HTR-8/SVneo (cell line): ENCODE measurements around the gene RNF208.

Source experiments
- DNase-seq: peaks from one replicate; pipeline ENCODE4 v3.0.0; 2011; ENCODE audit warnings: low spot score, mixed read lengths; ENCODE audit not compliant: insufficient read length
- FAIRE-seq: peaks from 2 replicates; lab custom pipeline; 2011; peaks lifted over from hg19 to GRCh38; lab: Jason Lieb, UNC

The RNF208 gene

DNA sequence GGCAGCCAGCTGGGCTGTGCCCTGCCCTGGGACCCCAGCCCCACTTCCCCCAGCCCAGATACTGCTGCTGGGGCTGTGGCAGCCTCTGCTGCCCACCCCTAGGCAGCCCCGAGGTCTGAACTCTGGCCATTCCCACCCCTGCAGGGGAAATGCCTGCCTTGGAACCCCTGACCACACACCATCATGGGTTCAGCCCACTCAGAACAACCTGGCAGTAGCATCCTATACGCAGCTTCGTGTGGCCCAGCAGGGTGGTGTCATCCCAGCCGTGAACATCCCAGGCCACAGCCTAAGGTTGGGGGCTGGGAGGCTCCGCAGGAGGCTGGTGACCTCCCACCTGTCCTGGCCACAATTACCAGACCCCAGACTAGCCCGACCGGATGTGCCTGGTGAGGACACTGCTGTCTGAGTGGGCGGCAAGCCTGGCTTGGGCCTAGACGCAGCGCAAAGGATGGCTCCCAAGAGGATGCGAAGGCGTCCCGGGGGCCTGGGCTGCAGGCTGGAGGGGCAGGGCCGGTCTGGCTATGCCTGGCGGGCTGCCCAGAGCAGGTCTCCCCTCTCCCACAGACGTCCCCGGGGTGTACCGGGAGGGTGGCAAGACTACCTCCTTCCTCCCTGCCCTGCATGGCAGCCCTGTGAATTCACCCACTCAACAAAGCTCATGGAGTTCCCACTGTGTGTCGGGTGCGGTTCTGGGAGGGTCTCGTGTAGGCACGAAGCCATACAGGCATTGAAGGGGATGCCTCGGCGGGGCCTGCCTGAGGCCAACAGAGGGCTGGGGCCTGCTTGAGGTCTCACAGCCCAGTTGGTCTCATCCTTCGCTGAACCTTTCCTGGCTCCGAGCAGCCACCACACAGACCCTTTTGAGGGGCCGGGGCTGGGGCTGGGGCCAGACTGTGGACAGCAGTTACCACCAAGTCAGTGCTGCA, 7.2 kb upstream of the RNF208 start:
- no peak for FAIRE-seq
- no peak for DNase-seq

DNA sequence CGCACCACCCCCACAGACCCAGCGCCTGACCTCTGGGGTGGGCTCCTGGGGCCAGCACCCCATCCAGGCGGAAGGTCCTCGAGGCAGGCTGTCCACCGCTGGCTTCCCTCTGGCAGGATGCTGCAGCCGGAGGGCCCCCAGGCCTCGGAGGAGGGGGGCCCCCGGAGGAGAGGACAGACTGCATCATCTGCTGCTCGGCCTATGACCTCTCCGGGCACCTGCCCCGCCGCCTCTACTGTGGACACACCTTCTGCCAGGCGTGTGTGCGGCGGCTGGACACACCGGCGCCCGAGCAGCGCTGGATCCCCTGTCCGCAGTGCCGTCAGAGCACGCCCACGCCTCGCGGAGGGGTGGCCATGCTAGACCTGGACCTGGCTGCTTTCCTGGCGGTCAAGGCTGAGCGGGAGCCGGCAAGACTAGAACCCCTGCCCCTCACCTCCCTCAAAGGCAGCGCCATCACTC, 6.5 kb upstream of the RNF208 start:
- FAIRE-seq, result no peak
- no peak for DNase-seq

GRCh38 chr9:137227853-137228505, 5.9 kb upstream of the RNF208 start:
- DNase-seq (no peak), FAIRE-seq (no peak)

- peak; percentile 57 for FAIRE-seq
Measured at GRCh38 chr9:137227054-137227852, 5.2 kb upstream of the RNF208 start, which contains the start of gene RNF224. Gene RNF224, plus strand, starts transcription at chr9:137227502. Its CDS starts 834 bp downstream, at chr9:137228336.

GRCh38 chr9:137226338-137227053, 4.5 kb upstream of the RNF208 start:
- FAIRE-seq (no peak), DNase-seq (no peak)

More at GRCh38 chr9:137227054-137227852, 5.2 kb upstream of the RNF208 start, which contains the start of gene RNF224:
- DNase-seq, result peak; percentile 79

DNA sequence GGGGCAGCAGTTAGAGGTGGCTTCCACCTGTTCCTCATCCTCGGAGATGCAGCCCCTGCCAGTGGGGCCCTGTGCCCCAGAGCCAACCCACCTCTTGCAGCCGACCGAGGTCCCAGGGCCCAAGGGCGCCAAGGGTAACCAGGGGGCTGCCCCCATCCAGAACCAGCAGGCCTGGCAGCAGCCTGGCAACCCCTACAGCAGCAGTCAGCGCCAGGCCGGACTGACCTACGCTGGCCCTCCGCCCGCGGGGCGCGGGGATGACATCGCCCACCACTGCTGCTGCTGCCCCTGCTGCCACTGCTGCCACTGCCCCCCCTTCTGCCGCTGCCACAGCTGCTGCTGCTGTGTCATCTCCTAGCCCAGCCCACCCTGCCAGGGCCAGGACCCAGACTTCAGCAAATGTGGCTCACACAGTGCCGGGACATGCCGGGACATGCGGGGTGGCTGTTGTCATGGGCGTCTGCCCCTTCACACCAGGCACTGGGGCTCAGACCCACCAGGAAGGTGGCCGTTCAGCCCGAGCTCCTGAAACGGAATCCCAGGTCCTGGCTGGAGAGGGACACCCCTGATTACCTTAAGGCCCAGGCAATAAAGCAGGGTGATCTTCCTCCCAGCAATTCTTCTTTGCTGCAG, 3.8 kb upstream of the RNF208 start:
- FAIRE-seq (no peak), DNase-seq (no peak)

- DNase-seq (no peak), FAIRE-seq (no peak)
Measured at GRCh38 chr9:137224830-137225694, 3.0 kb upstream of the RNF208 start, which contains the start of gene CYSRT1. Gene CYSRT1, plus strand, starts transcription at chr9:137225174. Its CDS starts 448 bp downstream, at chr9:137225622.

GRCh38 chr9:137223078-137223970, 1.3 kb upstream of the RNF208 start:
- FAIRE-seq (peak; percentile 70), DNase-seq (peak; percentile 91)

- no peak for FAIRE-seq
- no peak for DNase-seq
Measured at GRCh38 chr9:137221506-137222111, 431 bp downstream of the RNF208 start.

- no peak for FAIRE-seq
Measured at GRCh38 chr9:137221095-137221505, 940 bp downstream of the RNF208 start.

DNA sequence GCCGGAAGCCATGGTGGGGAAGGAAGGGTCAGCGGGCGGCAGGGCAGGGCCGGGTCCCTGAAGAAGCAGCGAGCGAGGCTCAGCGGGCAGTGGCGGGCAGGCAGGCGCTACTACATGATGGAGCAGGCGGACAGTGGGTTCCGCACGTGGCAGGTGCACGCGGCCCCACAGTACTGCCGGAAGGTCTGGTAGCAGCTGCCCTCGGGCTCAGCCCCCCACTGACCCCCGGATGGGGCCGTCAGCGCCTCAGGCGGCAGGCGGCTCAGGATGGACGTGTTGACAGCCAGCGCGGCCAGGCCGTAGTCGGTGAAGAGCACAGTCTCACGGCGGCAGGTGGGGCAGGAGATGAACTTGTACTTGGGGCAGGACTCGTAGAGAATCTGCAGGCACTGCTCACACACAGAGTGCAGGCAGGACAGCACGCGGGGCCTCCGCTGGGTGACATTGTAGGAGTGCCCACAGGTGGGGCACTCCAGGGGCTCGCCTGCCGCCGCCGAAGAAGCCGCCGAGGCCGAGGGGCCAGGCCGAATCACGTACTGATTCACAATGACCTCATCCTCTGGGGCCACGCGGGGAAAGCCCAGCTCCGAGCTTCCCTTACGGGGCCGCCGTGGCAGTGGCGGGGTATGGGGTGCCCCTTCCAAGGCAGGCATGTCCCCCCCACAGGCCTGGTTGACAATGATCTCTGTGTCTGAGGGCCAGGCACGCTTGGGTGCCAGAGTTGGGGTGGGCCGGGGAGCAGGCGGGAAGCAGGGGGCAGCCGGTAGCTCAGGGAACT, 1.5 kb downstream of the RNF208 start:
- FAIRE-seq (no peak), DNase-seq (no peak)

More at GRCh38 chr9:137221095-137221505, 940 bp downstream of the RNF208 start:
- DNase-seq, result no peak

DNA sequence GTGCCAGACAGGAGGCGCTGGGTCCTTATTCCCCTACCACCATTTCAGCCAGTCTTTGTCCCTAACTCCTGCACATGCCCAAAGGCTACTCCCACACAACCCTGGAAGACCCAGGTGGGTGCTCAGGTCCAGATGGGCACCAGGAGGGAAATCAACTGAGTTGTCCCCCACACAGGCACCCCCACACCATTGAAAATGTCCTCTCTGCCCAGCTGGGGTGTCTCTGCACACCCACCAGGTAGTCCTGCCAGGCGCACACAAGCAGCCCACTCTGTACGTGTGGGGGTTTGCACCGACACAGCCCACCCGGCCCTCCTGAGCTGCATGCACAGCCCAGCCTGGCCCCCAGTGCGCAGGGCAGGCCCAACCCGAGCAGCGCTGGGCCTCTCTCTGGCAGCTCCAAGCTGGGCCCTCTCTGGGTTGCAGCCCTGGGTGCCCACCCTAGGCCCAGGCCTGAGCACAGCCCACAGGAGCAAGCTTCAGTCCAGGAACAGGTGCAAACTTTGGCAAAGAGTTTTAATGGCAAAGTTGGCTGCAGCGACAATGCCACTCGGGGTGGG, 2.2 kb downstream of the RNF208 start:
- FAIRE-seq (no peak), DNase-seq (no peak)

DNA sequence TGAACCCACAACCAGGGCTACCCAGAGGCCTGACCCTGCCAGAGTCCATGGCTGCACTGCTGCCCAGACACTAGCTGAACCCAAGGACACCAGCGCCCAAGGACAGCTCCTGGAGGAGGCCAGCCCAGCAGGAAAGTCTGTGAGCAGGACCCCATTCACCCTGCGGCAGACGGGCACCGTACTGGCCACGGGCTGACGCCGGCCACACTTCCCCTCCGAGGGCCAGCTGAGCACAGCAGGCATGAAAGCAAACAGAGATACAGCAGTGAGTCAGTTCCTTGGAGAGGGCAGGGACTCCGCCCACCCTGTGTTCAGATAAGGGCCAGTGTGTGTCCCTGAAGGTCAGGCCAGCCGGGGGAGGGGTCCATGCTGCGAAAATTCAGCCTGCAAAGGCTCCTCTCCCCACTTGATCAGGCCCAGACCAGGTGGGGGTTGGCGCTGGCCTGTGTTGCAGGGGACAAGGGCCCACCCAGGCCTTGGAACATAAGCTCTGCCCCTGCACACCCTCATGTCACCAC, 3.2 kb downstream of the RNF208 start:
- no peak for DNase-seq
- FAIRE-seq, result no peak

DNA sequence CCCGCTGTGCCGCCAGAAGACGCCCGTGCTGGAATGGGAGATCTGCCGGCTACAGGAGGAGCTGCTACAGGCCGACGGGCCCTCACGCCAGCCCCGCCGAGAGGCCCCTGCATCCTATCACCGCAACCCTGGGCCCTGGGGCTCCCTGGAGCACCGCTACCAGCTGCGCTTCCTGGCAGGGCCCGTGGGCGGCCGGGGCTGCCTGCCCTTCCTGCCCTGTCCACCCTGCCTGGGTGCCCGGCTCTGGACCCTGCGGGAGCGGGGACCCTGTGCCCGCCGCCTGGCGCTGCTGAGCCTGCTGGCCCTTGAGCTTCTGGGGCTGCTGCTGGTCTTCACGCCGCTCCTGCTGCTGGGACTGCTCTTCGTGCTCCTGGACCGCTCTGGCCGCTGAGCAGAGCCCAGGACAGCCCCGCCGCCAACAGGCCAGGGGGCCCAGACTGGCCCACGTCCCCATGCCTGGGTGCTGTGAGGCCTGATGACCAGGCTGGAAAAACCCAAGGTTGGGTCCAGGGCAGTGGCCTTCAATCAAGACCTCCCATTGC, 3.8 kb downstream of the RNF208 start:
- no peak for FAIRE-seq
- DNase-seq, result no peak
